ENCODE measurements around the gene KCNMB4.

Gene KCNMB4

GRCh38 chr12:70359458-70360197 lies 6.5 kb upstream of the KCNMB4 start:
- peaks cover 14% of the 10 kb centered on the region for H3K27me3 ChIP-seq (ENCODE audit: insufficient read depth, low read length, poor library complexity)
- H3K36me3 ChIP-seq (ENCODE audit: insufficient read depth, low read length) = peaks cover 4% of the 10 kb centered on the region; the same call in 1 of the 2 replicates
- no peak overlapping the region for H3K27ac ChIP-seq (ENCODE audit: low read length)
- H3K4me2 ChIP-seq (ENCODE audit: insufficient read depth, low read length) = no peak overlapping the region
- no peaks in the 10 kb centered on the region for H3K9me3 ChIP-seq (ENCODE audit: insufficient read depth, low read length, severe bottlenecking)
- no peaks in the 10 kb centered on the region for H4K20me1 ChIP-seq (ENCODE audit: insufficient read depth, low read length)
- ATAC-seq (ENCODE audit: insufficient read depth, low read depth) (no peak), DNase-seq (no peak)
- no peak overlapping the region for H2AFZ ChIP-seq (ENCODE audit: low read depth, low read length)
- no peaks in the 10 kb centered on the region for H3K79me2 ChIP-seq (ENCODE audit: insufficient read depth, low read length)
- no peaks in the 10 kb centered on the region for H3K4me1 ChIP-seq (ENCODE audit: insufficient read depth, low read length)
- TF ChIP-seq CTCF (IDR thresholded peaks at IDR 0.05; ENCODE audit: borderline replicate concordance, extremely low read depth, low read length, poor library complexity, severe bottlenecking) = no peak
- TF ChIP-seq EZH2 (IDR thresholded peaks at IDR 0.05; ENCODE audit: borderline replicate concordance, low read depth, low read length, severe bottlenecking) = no peak
- H3K4me3 ChIP-seq (ENCODE audit: low read depth in 1 of 2, low read length in 2 of 2) = no peak overlapping the region
- no peak overlapping the region for H3K9ac ChIP-seq (ENCODE audit: low read depth, low read length)

GRCh38 chr12:70360218-70360617 lies 5.9 kb upstream of the KCNMB4 start:
- no peak for DNase-seq
- ATAC-seq (ENCODE audit: insufficient read depth, low read depth) = no peak
- TF ChIP-seq EZH2 (IDR thresholded peaks at IDR 0.05; ENCODE audit: borderline replicate concordance, low read depth, low read length, severe bottlenecking) (no peak), CTCF (IDR thresholded peaks at IDR 0.05; ENCODE audit: borderline replicate concordance, extremely low read depth, low read length, poor library complexity, severe bottlenecking) (no peak)
- no peak overlapping the region for H2AFZ ChIP-seq (ENCODE audit: low read depth, low read length)
- H3K36me3 ChIP-seq (ENCODE audit: insufficient read depth, low read length) = no peaks in the 10 kb centered on the region
- peaks cover 20% of the 10 kb centered on the region for H3K27me3 ChIP-seq (ENCODE audit: insufficient read depth, low read length, poor library complexity)
- no peaks in the 10 kb centered on the region for H3K79me2 ChIP-seq (ENCODE audit: insufficient read depth, low read length)
- no peaks in the 10 kb centered on the region for H3K9me3 ChIP-seq (ENCODE audit: insufficient read depth, low read length, severe bottlenecking)
- no peak overlapping the region for H3K27ac ChIP-seq (ENCODE audit: low read length)
- H3K4me1 ChIP-seq (ENCODE audit: insufficient read depth, low read length) = peaks cover 3% of the 10 kb centered on the region
- H3K4me3 ChIP-seq (ENCODE audit: low read depth in 1 of 2, low read length in 2 of 2) = no peak overlapping the region
- H3K4me2 ChIP-seq (ENCODE audit: insufficient read depth, low read length) = no peak overlapping the region
- no peak overlapping the region for H3K9ac ChIP-seq (ENCODE audit: low read depth, low read length)
- no peaks in the 10 kb centered on the region for H4K20me1 ChIP-seq (ENCODE audit: insufficient read depth, low read length)

GRCh38 chr12:70364695-70365397 lies 1.2 kb upstream of the KCNMB4 start:
- Histone ChIP-seq H3K4me3 (ENCODE audit: low read depth in 1 of 2, low read length in 2 of 2) (no peak overlapping the region), H3K4me1 (ENCODE audit: insufficient read depth, low read length) (peaks cover 20% of the 10 kb centered on the region), H3K9me3 (ENCODE audit: insufficient read depth, low read length, severe bottlenecking) (no peaks in the 10 kb centered on the region), H3K27ac (ENCODE audit: low read length) (no peak overlapping the region), H3K9ac (ENCODE audit: low read depth, low read length) (no peak overlapping the region), H3K4me2 (ENCODE audit: insufficient read depth, low read length) (peak overlapping the region; percentile 99; the same call in 1 of the 2 replicates), H2AFZ (ENCODE audit: low read depth, low read length) (no peak overlapping the region), H3K27me3 (ENCODE audit: insufficient read depth, low read length, poor library complexity) (peaks cover 36% of the 10 kb centered on the region), H3K36me3 (ENCODE audit: insufficient read depth, low read length) (no peaks in the 10 kb centered on the region), H4K20me1 (ENCODE audit: insufficient read depth, low read length) (0 out of 2 replicates have a peak, but pooled peaks cover 3% of the 10 kb centered on the region), H3K79me2 (ENCODE audit: insufficient read depth, low read length) (no peaks in the 10 kb centered on the region)
- DNase-seq = no peak
- TF ChIP-seq EZH2 (IDR thresholded peaks at IDR 0.05; ENCODE audit: borderline replicate concordance, low read depth, low read length, severe bottlenecking) (no peak), CTCF (IDR thresholded peaks at IDR 0.05; ENCODE audit: borderline replicate concordance, extremely low read depth, low read length, poor library complexity, severe bottlenecking) (no peak)
- no peak for ATAC-seq (ENCODE audit: insufficient read depth, low read depth)

Data from DND-41 (cell line).